Upper lobe of right lung (tissue), 1 donor: ENCODE data around the gene SLC25A21. TPM values are rescaled to one million over a fixed set of nuclear protein-coding genes. Genes with fewer than 3 reads are reported as not detected.
"Not testable (repeated sequence)": the region's sequence is repeated elsewhere in the genome, so short reads cannot be mapped to it uniquely, and the experiment has no call there.

ENCODE experiments used
- ATAC-seq: fragments of 200-7000 bp; cut with Tn5 transposase; one replicate; pipeline ENCODE4 v1.9.1; 2020; ENCODE audit warnings: mild to moderate bottlenecking, moderate library complexity
- DNase-seq: peaks from one replicate; pipeline ENCODE4 v3.0.0-alpha.2; 2020
- H3K27ac ChIP-seq: fragments of 200-600 bp; one replicate; pipeline ENCODE4 v1.8.0; 2022
- H3K27me3 ChIP-seq: fragments of 200-600 bp; one replicate; pipeline ENCODE4 v1.8.0; 2022; ENCODE audit warnings: mild to moderate bottlenecking
- H3K36me3 ChIP-seq: fragments of 200-600 bp; one replicate; pipeline ENCODE4 v1.8.0; 2022
- H3K4me1 ChIP-seq: fragments of 200-600 bp; one replicate; pipeline ENCODE4 v1.8.0; 2022
- H3K4me3 ChIP-seq: fragments of 200-600 bp; one replicate; pipeline ENCODE4 v1.8.0; 2022; ENCODE audit warnings: mild to moderate bottlenecking
- H3K9me3 ChIP-seq: fragments of 200-600 bp; one replicate; pipeline ENCODE4 v1.8.0; 2022
- CTCF ChIP-seq: fragments of 200-600 bp; IDR thresholded peaks from one replicate; pipeline ENCODE4 v1.8.0; 2022; ENCODE audit warnings: antibody characterized with exemption
- intact Hi-C: fragments of 100-400 bp; cut with DNase I; formaldehyde crosslinking; loops from one replicate; pipeline ENCODE4 v1.11.0; 2022
- total RNA-seq: library from RNA; stranded (reverse); fragmentation: NEBNext Ultra II Directional; extraction: Animal tissue kit (Norgen Biotek cat#: 25700); gene quantifications from one replicate; pipeline ENCODE4 v1.2.1, GENCODE V29; 2021
- donor health status: DM: no; HTN: yes; CAD: no; lungs with severe emphysema.

Gene SLC25A21
- total RNA-seq, 1 donor from 2014 or later = 0.35 TPM

DNA sequence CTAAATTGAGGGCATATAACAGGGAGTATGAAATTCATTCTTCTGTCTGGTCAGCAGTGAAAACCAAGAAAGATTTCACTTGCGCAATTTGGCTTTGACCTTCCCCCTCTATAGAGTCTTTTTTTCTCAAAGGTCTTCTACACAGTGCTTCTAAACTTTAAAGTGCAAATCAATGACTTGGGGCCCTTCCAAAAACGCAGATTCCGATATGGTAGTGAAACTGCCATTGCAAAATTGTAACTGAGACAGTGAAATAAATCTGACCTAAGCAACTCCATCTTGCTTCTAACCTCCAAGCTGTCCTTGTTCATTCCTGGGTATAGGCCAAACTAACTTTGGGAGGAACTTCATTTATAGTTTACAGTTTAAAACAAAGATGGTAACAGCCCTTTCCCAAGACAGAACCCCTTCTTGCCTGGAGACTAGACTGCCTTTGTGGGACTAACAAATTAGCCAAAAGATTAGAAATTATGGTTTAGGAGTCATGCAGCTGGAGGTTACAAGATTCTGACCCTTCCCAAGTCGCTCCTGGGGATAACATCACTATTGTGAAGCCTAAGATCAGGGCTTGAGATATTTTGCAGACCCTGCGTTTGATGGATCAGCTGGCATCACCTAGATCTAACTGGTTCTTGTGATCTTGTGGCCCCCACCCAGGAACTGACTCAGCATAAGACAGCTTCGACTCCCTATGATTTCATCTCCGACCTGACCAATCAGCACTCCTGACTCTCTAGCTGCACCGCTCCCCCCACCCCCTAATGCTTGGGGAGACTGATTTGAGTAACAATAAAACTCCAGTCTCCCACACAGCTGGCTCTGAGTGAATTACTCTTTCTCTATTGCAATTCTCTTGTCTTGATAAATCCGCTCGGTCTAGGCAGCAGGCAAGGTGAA lies 5.0 kb downstream of the SLC25A21 start:
- H3K9me3 ChIP-seq = no peaks in the 10 kb centered on the region
- H3K4me3 ChIP-seq = no peak overlapping the region
- H3K36me3 ChIP-seq = no peaks in the 10 kb centered on the region
- no peaks in the 10 kb centered on the region for H3K4me1 ChIP-seq
- intact Hi-C loops = no loop called here
- H3K27me3 ChIP-seq = no peaks in the 10 kb centered on the region
- no peak for DNase-seq
- no peak for TF ChIP-seq CTCF
- ATAC-seq = no peak
- no peak overlapping the region for H3K27ac ChIP-seq

GRCh38 chr14:37165794-37166193 lies 6.6 kb downstream of the SLC25A21 start:
- Histone ChIP-seq H3K4me3 (no peak overlapping the region), H3K4me1 (no peaks in the 10 kb centered on the region), H3K9me3 (no peaks in the 10 kb centered on the region), H3K36me3 (no peaks in the 10 kb centered on the region), H3K27ac (no peak overlapping the region), H3K27me3 (no peaks in the 10 kb centered on the region)
- no peak for TF ChIP-seq CTCF
- intact Hi-C loops = no loop called here
- ATAC-seq = no peak
- no peak for DNase-seq

- H3K9me3 ChIP-seq, H3K4me1 ChIP-seq, ATAC-seq, H3K4me3 ChIP-seq, H3K27me3 ChIP-seq, DNase-seq, intact Hi-C loops, H3K27ac ChIP-seq, H3K36me3 ChIP-seq: not testable (repeated sequence)
Observed at GRCh38 chr14:37162307-37162706, 10.1 kb downstream of the SLC25A21 start.

DNA sequence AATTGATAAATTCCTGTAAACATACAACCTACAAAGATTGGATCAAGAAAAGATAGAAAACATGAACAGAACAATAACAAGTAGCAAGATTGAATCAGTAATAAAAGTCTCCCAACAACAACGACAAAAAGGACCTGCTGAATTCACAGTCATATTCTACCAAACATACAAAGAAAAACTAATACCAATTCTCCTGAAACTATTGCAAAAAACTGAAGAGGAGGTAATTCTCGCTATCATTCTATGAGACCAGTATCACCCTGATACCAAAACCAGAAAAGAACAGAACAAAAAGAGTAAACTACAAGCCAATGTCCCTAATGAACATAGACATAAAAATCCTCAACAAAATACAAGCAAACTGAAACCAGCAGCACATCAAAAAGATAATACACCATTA lies 14.4 kb downstream of the SLC25A21 start:
- no peak for ATAC-seq
- H3K9me3 ChIP-seq = no peaks in the 10 kb centered on the region
- intact Hi-C loops = no loop called here
- no peak for DNase-seq
- no peaks in the 10 kb centered on the region for H3K36me3 ChIP-seq
- no peaks in the 10 kb centered on the region for H3K4me1 ChIP-seq
- no peaks in the 10 kb centered on the region for H3K27me3 ChIP-seq
- no peak overlapping the region for H3K4me3 ChIP-seq
- no peak for TF ChIP-seq CTCF
- no peak overlapping the region for H3K27ac ChIP-seq

DNA sequence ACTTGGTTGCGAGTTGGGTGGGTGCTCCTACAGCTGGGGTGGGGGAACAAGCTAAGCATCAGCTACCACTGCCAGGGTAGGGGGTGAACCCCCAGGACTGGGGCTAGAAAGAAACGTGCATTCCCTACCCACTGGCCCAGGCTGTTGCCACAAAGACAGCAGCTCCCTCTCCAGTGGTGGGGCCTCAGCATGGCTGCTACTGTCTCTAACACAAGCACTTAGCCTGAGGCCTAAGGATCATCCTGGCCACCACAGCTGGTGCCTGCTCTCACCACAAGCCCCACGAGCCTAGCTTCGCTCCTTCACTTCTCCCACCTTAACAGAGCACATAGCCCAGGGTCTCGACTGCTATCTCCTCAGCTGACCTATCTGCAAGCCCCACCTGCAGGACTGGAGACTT lies 18.9 kb downstream of the SLC25A21 start:
- Histone ChIP-seq H3K36me3 (no peaks in the 10 kb centered on the region), H3K27me3 (no peaks in the 10 kb centered on the region), H3K4me1 (no peaks in the 10 kb centered on the region), H3K27ac (no peak overlapping the region), H3K4me3 (no peak overlapping the region), H3K9me3 (no peaks in the 10 kb centered on the region)
- TF ChIP-seq CTCF = no peak
- DNase-seq (no peak), ATAC-seq (peak; percentile 30)
- intact Hi-C loops = no loop called here

DNA sequence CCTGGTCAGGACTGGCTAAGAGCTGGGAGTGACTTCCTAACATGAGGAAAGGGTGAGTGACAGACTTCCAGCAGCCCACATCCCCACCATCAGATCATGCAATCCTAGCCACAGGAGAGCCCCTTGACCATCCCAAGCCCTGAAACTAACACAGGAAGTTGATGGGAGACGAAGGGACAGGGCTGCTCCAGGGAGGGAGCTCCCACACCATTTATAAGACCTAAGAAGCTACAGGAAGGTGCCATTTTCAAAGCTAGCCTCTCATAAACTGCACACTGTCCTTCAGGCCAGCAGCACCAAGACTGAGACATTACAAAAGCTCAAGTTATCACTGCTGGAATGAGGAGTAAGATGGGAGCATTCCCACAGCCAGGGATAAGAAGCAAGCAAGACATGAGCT lies 19.4 kb downstream of the SLC25A21 start:
- ATAC-seq = no peak
- intact Hi-C loops = no loop called here

More for the DNA sequence above, 19.4 kb downstream of the SLC25A21 start:
- no peak overlapping the region for H3K4me3 ChIP-seq
- no peaks in the 10 kb centered on the region for H3K36me3 ChIP-seq
- H3K4me1 ChIP-seq = no peaks in the 10 kb centered on the region
- H3K27me3 ChIP-seq = no peaks in the 10 kb centered on the region
- no peaks in the 10 kb centered on the region for H3K9me3 ChIP-seq
- DNase-seq = no peak
- H3K27ac ChIP-seq = no peak overlapping the region
- TF ChIP-seq CTCF = no peak
